ENCODE data around the gene LMNA.

GRCh38 chr1:156124557-156125483 is 10.3 kb downstream of the LMNA start:
- TF ChIP-seq CTCF (IDR thresholded peaks at IDR 0.05; ENCODE audit: poor library complexity) (no peak), EZH2 (IDR thresholded peaks at IDR 0.05; ENCODE audit: borderline replicate concordance) (no peak), EZH2phosphoT487 (IDR thresholded peaks at IDR 0.05; ENCODE audit: low read depth, severe bottlenecking, unreplicated experiment) (no peak)

Measured in hepatocyte (in vitro differentiated cells).